Stimulated activated CD4-positive, alpha-beta T cell treated with anti-CD3 and anti-CD28 coated beads, Interleukin-15, amount 100 ng/mL, for 48 hours (primary cell): ENCODE measurements around the gene GNAS.
"Not testable (repeated sequence)": the region's sequence is repeated elsewhere in the genome, so short reads cannot be mapped to it uniquely, and the experiment has no call there.

Experiments
- DNase-seq, 2 donors: peaks; one replicate each; pipeline ENCODE4 v3.0.0-alpha.2; 2020; ENCODE audit warnings: low read depth in 2 of 2

GNAS gene

GRCh38 chr20:58828136-58828535 is 24.4 kb upstream of the GNAS start:
- no peak for DNase-seq

DNA sequence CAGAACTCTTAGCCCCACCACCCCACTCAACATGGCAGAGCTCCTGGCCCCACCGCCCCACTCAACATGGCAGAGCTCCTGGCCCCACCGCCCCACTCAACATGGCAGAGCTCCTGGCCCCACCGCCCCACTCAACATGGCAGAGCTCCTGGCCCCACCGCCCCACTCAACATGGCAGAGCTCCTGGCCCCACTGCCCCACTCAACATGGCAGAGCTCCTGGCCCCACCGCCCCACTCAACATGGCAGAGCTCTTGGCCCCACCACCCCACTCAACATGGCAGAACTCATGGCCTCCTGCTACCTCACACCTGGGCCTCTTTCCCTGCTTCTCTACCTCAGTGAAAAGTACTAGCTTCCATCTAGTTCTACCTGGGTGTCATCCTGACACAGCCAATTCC is 23.7 kb upstream of the GNAS start:
- DNase-seq: not testable (repeated sequence)

DNA sequence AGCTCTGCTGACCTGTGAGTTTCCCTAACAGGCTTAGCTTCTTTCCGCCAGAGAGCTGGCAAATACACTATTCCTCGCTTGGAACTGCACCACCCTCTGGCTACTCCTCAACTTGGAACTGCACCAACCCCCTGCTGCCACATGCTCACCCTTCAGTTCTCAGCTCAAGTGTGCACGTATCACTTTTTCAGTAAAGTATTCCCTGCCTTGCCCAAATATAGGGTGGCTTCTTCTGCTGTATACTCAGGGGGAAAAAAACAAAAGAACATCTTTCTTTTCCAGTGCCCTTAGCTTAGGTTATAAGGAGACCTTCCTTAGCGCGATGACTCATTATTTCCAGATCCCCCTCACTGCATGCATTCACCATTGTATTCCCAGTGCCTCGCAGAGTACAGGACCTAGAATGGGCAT is 23.0 kb upstream of the GNAS start:
- no peak for DNase-seq

DNA sequence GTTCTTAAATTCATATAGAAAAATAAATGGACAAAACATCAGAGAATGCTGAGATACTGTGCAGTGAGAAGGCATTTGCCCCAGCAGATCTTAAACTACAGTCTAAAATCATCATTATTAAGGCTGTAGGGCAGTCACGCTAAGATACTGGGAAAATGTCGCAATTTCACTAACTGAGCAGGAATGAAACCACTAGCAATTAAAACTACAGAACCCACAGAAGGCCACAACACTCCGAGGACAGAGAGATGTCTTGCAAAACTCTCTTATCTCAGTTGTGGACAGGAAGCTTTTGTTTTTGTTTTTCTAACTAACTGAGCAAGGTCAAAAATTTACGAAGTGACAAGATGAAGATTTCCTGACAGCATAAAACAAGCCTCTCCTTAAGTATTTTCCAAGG is 20.1 kb upstream of the GNAS start:
- no peak for DNase-seq

- no peak for DNase-seq
Measured at GRCh38 chr20:58833921-58834320, 18.6 kb upstream of the GNAS start.

- DNase-seq: no peak
Measured at GRCh38 chr20:58835231-58835630, 17.3 kb upstream of the GNAS start.

DNA sequence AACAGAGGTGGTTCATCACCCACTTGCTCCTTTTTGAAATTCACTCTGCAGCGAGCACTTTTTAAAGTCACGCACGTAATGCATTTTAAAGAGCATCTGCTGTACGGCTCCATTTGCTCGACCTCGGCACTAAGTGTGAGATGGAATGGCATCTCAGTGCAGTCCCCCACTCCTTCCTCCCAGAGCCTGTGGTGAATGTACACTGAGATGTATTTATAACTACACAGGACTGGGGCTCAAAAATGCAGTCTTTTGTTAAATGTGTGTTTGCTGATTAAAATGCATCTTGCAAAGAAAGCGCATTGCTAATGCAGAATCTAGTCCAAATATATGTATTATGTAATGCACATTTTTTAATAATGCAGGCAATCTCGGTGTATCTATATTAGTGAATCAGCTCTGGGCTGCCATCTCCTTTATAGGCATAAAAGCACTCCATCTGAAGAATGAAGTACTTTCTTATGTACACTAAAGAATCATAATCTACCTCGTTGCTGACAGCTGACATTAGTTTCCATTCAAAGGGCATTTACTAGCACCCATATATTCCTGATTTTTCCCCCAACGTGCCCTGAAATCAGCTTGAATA is 15.8 kb upstream of the GNAS start:
- DNase-seq: no peak

DNA sequence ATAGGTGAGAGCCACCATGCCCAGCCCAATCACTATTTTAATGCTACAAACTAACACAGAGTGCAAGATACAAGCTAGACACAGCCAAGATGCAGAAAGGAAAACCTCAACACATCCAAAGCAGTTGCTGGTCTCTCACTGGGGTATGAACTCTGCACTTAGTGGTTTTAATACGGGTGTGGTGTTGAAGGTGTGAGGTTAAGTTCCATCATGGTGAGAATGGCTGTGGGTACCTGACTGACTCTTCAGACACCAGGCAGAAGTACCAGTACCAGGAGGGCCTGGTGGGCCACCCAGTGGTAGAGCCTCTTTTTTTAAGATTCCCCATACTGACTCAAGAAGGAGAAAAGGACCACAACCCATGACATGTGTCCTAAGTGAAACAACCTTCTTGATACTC is 14.8 kb upstream of the GNAS start:
- DNase-seq: no peak

- DNase-seq: no peak
Measured at GRCh38 chr20:58838174-58838573, 14.3 kb upstream of the GNAS start.

- peak in 1 of 2 donors; percentile 36 for DNase-seq
Measured at GRCh38 chr20:58839474-58839874, 13.0 kb upstream of the GNAS start.

DNA sequence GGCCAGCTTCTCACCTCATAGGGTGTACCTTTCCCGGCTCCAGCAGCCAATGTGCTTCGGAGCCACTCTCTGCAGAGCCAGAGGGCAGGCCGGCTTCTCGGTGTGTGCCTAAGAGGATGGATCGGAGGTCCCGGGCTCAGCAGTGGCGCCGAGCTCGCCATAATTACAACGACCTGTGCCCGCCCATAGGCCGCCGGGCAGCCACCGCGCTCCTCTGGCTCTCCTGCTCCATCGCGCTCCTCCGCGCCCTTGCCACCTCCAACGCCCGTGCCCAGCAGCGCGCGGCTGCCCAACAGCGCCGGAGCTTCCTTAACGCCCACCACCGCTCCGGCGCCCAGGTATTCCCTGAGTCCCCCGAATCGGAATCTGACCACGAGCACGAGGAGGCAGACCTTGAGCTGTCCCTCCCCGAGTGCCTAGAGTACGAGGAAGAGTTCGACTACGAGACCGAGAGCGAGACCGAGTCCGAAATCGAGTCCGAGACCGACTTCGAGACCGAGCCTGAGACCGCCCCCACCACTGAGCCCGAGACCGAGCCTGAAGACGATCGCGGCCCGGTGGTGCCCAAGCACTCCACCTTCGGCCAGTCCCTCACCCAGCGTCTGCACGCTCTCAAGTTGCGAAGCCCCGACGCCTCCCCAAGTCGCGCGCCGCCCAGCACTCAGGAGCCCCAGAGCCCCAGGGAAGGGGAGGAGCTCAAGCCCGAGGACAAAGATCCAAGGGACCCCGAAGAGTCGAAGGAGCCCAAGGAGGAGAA is 12.3 kb upstream of the GNAS start:
- no peak for DNase-seq

- no peak for DNase-seq
Measured at GRCh38 chr20:58840816-58841538, 11.5 kb upstream of the GNAS start.

GRCh38 chr20:58841539-58842264 is 10.8 kb upstream of the GNAS start:
- no peak for DNase-seq

DNA sequence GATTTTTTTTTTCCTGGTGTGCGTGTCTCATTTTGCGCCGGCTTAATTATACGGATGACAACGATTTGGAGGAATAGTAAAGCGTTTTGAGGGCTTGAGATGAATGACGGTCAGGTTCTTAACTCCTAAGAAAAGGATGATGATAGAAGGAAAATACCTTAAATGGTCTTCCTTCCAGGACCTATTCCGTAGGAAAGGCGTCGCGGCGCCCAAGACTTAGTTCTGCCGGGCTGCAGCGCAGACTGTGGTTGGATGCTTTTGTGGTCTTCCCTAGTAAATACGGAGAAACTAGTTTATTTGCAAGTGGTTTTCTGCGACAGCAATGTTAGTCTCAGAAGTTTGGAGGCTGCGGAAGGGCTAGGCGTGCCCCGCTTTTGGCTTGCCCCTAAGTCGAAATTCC is 10.2 kb upstream of the GNAS start:
- DNase-seq: no peak

DNA sequence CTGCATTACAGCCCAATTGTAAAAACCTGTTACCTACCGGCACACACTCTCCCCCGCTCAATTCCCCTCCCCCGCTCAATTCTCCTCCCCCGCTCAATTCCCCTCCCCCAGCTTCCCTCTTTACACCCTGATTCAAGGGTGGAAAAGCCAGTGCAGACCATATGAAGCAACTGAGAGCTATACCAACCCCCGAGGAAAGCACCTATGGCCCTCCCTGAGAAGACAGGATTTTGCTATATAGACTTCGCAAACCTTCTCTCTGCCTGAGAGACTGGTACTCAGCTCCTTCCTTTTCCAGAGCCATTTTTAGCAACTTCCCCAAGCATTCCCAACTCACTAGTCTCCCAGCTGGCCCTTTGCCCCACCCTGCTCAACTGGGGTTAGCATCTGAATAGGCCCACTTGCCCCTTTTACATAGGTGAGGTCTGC is 9.4 kb upstream of the GNAS start:
- DNase-seq: no peak

- DNase-seq: no peak
Measured at GRCh38 chr20:58845706-58846105, 6.8 kb upstream of the GNAS start.

- DNase-seq: no peak
Measured at GRCh38 chr20:58847463-58847862, 5.1 kb upstream of the GNAS start.

GRCh38 chr20:58850693-58851174 is 1.8 kb upstream of the GNAS start, which contains the start of gene GNAS-AS1:
TSS of gene GNAS-AS1 (minus strand) at chr20:58850902.
- DNase-seq: peak; percentile 76 to 82

DNA sequence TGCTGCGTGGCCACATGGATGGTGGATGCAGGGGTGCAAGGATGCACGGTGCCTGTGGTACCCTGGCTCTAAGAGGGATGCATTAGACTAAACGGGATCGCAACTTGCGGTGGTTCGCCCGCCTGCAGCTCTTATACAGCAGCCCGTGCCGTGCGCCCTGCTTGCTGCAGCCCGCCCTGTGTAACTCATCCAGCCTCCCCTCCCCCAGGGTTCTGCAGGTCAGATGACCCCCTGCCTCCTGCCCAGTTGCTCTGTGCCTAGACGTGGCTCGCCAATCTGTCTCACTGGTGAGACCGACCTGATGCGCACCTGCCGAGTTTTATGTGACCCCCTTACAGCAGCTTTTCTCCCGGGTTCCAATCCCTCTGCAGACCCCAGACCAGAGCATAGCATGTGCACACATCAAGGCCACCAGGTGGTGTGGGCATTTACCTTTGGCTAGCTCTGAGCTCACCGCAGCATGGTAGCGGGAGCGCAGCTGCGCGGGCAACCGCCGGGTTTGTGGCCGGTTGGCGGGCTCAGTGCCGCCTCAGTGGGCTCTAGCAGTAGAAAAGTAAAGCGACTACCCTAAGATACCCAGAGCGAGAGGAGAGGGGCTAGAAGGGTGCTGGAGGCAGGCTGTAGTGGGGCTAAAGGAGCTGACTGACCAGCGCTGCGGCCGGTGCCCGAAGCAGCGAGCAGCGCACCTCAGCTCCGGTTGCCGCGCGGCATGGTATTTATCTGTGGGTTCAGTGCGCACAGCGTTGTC is 1.1 kb upstream of the GNAS start:
- no peak for DNase-seq

DNA sequence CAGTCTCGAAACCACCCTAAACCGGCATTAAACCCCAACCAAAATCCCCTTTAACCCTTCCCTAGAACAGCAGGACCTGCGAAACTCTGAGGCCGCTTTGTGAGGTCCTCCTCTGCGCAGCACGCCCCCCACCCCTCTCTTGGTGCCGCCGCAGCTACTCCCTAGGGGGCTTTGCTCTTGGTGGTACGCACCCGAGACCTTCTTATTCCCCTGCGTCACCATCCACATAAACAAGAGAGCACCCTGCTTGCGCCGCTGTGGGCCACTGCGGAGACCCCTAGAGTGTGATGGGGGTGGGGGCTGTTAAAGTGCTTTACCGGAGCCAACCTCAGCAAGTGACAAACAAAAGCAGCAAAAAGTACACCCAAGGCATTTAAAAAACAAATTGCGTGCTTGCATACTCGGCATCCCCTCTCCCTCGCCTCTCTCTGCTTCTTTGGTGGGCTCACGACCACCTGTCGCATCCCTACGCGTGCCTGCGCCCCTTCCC is 502 bp upstream of the GNAS start:
- no peak for DNase-seq

DNA sequence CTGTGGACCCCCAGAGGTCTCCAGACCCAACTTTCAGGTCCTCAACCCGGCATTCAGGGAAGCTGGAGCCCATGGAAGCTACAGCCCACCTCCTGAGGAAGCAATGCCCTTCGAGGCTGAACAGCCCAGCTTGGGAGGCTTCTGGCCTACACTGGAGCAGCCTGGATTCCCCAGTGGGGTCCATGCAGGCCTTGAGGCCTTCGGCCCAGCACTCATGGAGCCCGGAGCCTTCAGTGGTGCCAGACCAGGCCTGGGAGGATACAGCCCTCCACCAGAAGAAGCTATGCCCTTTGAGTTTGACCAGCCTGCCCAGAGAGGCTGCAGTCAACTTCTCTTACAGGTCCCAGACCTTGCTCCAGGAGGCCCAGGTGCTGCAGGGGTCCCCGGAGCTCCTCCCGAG is 950 bp downstream of the GNAS start:
- no peak for DNase-seq
